Putamen (tissue), 1 donor: ENCODE data around the gene VMP1.
"Not testable (repeated sequence)": the region's sequence is repeated elsewhere in the genome, so short reads cannot be mapped to it uniquely, and the experiment has no call there.

Experiments used
- DNase-seq: peaks from one replicate; pipeline ENCODE4 v3.0.0-alpha.2; 2016; ENCODE audit warnings: low spot score

The VMP1 gene

DNA sequence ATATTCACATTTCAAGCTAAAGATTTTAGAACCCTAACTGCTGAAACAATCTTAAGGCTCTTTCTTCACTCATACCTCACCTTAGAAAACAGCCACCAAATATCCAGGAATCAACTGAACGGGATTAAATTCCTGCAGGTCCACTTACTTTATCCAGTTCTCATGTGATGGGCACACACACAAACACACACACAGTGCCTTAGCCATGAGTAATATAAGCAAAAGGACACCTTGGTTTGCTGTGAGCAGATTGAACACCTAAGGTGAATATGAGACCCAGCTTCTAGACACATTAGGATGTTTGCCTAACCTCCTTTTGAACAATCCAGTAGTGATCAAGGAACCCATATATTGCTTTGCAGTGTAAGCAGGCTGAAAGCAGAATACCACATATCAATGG lies 103.8 kb downstream of the VMP1 start:
- no peak for DNase-seq

DNA sequence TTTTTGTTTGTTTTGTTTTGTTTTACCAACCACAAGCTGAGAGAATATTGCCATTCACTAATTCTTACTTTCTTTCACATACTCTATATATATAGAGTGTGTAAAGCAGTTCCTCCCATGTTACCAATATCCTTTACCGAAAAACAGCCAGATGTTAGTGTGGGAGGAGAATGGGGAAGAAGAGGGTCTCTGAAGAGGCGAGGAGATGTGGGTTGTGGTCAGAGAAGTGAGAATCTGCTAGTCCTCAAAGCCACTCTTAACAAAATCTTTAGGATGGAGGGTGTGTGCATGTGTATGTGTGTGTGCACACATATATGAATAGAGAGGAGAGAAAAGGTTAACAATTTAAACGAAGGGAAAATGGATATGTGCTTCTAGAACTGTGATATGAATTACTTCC lies 104.7 kb downstream of the VMP1 start:
- no peak for DNase-seq

DNA sequence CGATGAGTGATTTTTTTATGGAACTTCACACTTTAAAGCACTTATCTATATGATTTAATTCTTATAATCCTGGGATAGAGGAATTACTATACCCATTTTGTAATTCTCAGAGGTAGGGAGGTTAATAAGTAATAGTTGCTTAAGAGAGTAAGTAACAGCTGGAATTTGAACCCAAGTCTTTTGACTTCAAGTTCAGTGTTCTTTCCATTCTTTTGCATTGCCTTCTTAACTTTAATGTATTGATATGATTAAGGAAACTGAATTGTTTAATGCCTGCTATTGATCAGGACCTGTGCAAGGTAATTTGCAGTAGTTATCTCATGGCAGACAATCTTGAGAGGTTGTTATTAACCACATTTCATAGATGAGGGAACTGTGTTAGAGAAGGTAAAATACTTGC lies 106.8 kb downstream of the VMP1 start:
- no peak for DNase-seq

DNA sequence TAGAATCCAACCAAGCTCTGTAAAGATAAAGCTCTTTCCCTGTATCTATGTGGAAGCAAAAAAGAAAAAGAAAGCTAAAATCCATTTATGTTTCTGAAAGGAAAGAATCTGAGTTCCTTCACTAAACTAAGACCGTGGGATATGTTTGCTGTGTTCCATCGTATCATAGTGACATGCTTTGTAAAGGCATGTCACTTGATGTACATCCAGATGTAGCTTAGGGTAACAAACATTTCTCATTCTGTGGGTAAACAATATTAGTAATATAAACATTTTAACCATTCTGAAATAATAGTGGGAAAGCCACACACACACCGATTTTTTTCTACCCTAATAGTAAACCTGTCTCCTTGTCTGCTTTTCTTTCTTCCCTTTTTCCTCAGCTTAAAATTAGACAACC lies 107.2 kb downstream of the VMP1 start:
- no peak for DNase-seq

DNA sequence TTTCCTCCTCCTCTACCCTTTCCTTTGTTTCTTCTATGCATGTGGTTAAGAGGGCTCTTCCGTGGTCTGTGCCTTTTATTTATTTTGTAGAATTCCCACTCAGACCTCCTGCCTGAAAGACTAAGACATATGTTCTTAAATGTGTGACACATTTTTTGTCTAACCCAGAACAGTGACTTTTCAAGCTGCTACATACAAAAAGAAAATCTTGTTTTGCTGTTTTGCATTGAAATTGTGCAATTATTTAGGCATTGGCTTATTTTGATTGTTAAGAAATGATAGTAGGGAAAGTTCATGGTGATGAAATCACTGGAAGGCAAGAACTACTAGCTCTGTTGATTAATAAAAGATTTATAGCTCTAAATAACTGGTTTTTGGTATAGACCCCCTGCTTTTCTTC lies 108.5 kb downstream of the VMP1 start:
- DNase-seq, result no peak

DNA sequence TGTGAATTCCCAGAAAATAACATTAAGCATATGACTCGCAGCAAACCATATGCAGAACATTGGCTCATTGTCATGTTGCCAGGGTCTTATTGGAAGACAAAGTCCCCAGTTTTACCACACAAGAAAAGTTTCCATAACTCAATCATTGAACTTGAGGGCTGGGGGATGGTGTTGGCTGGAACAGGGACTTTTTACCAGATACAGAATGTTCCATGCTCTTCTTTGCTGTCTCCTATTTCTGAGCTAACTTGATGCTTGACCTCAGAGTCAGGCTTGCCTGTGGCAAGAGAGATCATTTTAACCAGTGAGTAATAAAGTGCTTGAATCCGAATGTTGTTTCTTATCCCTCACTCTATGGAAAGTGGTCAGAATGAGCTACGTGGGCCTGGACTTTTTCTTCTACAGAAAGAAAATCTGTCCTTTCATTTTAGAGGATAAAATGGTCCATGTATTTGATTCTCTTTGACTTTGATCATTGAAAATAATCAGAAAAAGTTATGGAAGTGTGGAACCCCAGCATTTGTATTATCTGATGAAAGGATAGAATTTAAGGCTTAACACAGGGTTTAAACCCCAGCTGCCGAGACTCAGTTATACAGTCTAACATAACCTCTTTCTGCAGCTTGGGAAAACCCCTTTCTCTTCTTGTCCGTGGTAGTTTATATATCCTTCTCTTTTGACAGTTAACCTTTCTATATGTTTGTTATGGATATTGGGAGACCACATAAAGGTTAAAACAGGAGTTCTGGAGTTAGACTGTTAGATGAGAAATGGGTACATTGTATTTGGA lies 118.3 kb downstream of the VMP1 start:
- no peak for DNase-seq

DNA sequence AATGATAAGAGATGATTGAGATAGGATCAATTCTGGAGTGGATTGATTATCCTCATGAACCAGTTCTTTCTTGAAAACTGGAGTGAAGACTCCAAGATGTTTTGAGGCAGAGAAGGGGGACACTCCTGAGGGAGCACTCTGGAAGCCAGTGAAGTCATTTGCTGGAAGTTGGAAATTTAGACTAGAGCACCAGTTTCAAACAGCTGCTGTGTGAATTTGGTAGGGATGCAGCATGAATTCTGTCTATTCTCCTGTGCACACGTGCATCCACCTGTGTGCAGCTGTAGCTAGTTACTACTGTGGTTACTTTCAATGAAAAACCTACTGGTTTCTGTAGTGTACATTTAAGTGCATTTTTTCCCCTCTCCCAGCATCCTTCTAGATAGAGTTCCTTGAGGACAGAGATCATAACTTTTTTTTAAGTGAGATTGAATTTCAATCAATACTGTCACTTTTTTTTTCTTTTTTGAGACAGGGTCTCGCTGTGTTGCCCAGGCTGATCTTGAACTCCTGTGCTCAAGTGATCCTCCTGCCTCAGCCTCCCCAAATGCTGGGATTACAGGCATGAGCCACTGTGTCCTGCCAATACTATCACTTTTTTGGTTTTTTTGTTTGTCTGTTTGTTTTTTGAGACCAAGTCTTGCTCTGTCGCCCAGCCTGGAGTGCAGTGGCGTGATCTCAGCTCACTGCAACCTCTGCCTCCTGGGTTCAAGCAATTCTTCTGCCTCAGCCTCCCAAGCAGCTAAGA lies 119.4 kb downstream of the VMP1 start:
- no peak for DNase-seq

DNA sequence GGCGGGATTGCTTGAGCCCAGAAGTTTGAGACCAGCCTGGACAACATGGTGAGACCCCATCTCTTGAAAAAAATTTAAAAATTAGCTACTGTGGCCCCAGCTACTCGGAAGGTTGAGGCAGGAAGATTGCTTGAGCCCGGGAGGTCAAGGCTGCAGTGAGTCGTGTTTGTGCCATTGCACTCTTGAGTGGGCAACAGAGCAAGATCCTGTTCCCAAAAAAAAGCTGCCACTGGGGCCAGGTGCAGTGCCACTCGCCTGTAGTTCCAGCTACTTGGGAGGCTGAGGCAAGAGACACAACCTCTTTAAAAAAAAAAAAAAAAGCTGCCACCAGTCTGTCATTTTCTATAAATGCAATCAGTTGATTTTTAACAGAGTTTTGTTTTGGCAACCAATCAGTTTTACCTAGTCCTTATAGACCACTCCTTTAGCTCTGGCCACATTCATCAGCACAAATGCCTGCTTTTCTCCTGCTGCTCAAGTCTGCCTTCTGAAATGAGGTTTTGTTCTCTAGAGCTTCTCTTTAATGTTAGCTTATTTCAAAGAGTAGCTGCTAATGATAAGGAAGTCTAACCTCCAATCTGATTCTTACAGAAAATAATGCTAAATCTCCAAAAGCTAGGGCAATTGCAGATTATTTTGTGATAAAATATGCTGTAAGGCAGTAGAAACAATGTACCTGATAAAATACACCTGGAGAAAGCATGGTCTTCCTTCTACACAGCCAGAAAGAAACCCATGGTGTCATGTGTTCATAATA lies 120.4 kb downstream of the VMP1 start:
- no peak for DNase-seq

DNA sequence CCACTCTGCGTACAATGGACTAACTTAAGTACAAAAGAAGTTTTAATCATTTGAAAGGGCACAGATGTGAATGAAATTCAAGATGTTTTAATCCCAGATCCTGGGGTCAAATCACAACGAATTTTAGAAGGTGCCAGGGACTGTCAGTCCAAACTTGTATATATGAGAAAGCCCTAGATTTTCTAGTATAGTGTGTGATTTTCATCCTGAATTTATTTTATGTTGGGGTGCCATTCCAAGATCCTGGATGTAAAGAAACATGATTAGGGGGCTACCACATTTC lies 121.0 kb downstream of the VMP1 start:
- DNase-seq, result no peak

DNA sequence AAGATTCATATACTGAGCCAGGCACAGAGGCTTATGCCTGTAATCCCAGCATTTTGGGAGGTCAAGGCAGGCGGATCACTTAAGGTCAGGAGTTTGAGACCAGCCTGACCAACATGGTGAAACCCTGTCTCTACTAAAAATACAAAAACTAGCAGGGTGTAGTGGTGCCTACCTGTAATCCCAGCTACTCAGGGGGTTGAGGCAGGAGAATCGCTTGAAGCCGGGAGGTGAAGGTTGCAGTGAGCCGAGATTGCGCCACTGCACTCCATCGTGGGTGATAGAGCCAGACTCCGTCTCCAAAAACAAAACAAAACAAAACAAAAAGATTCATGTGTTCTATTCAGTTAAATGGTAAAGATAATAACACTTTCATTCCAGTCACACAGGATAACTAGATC lies 121.4 kb downstream of the VMP1 start:
- not testable (repeated sequence) for DNase-seq

DNA sequence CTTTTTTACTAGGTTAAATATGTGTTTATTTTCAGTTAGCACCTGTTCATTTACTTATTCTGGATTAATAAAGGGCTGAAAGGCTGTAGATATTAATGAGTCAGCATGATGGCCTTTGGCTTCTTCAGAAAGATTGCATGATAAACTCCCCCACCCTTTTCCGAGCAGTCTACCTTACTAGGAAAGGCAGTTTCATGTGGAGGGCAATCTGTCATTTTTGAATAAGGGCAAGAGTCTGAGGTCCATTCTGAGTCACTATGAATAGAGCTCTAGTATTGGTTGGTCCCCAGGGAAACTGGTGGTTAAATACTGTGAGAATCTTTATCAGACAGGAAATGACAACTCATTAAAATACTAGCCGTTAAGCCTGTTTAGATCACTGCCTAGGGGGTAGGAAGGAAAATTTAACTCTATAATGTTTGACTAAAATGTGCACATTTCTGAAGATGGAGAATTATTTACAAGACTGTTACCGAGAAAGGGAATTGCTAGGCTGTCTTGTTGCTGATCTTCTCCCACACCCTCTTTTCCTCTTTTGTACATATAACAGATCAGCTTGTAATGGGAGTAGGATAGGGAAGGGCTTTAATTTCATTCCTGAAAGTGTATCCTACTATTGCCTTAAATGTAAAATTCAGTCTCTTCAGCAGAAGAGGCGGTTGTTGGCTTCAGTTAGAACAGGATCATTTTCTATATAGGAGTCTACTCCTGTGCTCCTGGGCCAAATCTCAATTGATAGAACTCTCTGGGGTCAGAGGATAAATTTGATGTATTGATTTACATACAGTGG lies 122.0 kb downstream of the VMP1 start:
- no peak for DNase-seq

DNA sequence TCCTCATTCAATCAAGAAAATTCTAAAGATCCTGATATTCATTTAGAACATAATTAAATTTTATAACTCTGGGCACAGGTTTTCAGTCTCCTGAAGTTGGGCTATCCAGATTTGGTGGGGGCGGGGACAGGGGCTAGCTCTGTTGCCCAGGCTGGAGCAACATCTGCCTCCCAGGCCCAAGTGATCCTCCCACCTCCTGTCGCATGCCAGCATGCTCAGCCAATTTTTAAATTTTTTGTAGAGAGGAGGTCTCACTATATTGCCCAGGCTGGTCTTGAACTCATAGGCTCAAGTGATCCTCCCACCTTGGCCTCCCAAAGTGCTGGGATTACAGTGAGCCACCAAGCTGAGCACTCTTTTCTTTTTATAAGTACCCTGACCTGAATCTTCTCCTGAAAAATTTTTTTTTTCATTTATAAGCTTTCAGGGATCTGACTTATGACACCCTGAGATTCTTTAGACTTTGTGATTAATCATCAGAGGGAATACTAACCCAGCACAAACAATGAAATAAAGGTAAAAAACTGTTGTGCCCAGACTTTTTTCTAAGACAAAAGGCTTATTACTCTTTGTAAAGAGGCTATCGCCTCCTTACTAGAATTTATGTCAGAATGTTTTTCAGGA lies 122.7 kb downstream of the VMP1 start:
- no peak for DNase-seq

DNA sequence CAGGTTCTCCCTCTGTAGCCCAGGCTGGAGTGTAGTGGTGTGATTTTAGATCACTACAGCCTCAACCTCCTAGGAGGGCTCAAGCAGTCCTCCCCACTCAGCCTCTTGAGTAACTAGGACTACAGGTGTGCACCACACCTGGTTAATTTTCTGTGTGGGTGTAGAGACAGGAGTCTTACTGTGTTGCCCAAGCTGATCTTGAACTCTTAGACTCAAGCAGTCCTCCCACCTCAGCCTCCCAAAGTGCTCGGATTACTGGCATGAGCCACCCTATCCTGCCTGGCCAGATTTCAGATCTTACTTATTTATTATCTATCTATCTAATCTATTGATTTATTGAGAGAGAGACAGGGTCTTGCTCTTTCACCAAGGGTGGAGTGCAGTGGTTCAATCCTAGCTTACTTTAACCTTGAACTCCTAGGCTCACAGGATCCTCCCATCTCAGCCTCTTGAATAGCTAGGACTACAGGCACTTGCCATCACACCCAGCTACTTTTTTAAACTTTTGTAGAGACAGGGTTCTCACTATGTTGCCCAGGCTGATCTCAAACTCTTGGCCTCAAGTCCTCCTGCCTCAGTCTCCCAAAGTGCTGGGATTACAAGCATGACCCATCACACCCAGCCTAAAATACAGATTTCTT lies 123.5 kb downstream of the VMP1 start:
- DNase-seq, result no peak

DNA sequence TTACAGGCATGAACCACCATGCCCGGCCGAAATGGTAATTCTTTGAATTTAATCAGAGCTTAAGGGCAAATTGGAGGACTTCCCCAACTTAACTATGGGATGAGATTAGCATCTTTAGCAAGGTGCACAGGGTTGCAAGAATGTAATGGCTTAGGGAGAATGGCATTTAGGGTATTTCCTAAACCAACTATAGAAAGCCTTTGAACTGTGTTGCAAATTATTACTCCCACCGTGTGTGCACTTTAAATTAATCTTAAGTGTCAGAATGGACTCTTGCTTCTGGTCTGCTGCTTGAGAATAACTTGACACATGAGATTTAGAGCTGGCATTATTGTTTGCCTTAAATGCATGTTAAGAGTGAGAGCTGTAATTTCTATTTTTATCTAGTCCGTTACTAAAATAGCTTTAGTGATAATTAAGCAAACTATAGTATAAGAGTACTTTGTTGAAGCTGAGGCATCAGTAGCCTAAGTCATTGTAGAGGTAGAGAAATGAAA lies 125.5 kb downstream of the VMP1 start:
- no peak for DNase-seq

DNA sequence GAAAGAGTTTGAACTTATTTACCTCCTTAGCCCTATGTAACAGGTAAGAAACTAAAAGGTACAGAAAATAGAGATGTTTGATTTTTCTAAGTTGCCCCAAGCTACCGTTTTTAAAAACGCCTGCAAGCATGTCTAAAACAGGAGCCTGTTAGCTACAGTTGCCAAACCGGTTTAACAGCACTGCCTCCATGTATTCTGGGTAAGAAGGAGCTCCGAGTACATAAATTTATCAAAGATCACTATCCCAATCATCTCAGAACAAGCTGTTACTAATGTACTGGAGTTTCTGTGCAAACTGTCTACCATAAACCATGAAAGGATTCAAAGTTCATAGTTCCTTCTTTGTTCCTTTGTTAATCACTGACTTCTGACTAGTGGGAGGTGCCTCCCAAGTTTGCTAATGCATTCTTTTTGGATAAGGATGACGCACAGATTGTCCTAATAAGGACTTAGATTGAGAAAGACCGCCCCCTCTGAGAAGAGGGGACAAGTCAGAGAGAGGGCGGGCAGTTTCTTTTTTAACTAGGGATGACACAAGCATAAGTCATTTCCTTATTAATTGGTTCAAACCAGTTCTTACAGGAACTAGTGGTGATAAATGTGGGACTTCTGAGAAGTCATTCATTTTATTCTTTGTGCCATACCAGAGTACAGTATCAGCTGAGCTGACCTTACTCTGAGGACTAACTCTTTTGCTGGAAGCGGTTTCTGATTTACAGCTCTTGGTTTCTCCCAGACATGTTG lies 130.0 kb downstream of the VMP1 start:
- DNase-seq, result peak; percentile 78

DNA sequence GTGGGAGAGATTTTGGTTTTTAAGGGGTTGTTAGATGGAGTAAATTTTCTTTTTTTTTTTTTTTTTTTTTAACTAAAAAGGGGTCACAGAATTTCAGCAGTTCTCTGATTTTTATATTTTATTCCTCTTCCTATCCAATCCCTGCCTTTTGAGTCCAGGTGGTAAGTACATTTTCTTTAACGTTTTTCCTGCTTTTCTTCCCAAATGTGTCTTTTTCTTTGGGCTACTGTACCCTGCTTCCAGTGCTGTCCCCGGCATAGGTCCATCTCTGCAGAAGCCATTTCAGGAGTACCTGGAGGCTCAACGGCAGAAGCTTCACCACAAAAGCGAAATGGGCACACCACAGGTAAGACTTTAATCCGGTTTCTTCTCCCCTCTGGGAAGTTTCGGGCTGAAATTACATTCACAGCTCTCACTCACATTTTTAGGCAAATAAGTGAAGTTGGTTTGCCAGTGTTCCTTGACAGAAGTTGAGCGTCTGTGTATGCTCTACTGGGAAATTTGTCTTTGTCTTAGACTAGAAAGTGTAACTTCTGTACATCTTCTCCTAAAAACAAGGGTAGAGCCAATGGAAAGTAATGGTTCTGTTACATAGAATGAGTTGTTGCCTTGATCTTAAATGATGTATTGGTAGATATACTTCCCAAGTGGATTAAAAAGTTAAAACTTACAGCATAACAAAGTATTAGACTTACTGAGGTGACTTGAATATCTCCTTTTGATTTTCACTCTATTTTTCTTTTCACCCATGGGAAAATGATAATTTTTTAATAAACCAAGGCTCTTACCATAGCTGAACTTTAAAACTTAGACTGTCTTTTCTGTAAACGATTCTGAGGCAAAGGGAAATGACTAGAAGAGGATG lies 130.8 kb downstream of the VMP1 start:
- DNase-seq, result no peak

DNA sequence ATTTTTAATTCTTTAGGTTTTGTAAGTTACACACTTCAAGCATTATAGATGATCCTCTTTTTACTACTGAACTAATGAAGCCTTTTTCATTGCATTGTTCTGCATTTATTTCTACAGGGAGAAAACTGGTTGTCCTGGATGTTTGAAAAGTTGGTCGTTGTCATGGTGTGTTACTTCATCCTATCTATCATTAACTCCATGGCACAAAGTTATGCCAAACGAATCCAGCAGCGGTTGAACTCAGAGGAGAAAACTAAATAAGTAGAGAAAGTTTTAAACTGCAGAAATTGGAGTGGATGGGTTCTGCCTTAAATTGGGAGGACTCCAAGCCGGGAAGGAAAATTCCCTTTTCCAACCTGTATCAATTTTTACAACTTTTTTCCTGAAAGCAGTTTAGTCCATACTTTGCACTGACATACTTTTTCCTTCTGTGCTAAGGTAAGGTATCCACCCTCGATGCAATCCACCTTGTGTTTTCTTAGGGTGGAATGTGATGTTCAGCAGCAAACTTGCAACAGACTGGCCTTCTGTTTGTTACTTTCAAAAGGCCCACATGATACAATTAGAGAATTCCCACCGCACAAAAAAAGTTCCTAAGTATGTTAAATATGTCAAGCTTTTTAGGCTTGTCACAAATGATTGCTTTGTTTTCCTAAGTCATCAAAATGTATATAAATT lies 132.3 kb downstream of the VMP1 start:
- DNase-seq, result no peak

DNA sequence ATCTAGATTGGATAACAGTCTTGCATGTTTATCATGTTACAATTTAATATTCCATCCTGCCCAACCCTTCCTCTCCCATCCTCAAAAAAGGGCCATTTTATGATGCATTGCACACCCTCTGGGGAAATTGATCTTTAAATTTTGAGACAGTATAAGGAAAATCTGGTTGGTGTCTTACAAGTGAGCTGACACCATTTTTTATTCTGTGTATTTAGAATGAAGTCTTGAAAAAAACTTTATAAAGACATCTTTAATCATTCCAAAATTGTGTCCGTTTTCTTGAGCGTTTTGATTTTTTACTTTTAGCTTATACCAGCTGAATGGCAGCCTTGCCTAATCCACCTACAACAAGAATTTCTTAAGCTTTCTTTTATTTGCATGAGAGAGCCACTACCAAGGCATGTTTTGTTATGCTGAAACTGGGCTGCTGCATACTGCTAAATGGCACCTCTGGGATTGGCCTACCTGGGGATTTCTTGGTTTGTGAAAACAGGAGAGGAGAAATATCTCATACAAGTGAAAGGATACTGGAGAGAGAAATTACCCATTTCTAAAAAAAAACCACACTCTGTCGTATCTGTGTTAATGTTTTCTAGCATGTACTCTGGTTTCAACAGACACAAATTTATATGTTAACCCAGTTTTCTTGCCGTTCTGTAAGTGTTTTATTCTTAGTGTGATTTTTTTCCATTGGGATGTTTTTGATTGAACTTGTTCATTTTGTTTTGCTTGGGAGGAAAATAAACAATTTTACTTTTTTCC lies 133.1 kb downstream of the VMP1 start:
- no peak for DNase-seq
